Lower lobe of right lung (tissue), 2 donors: ENCODE data around the gene UBE2R2. TPM values are rescaled to one million over a fixed set of nuclear protein-coding genes. Genes with fewer than 3 reads are reported as not detected.
"Not testable (repeated sequence)": the region's sequence is repeated elsewhere in the genome, so short reads cannot be mapped to it uniquely, and the experiment has no call there.

Experiments
- ATAC-seq, 2 donors: fragments of 200-7000 bp; cut with Tn5 transposase; one replicate each; pipeline ENCODE4 v1.9.1; 2020 to 2022; ENCODE audit warnings: mild to moderate bottlenecking in 2 of 2, moderate library complexity in 2 of 2
- DNase-seq: peaks from one replicate; pipeline ENCODE4 v3.0.0-alpha.2; 2020
- H3K27ac ChIP-seq: fragments of 200-600 bp; one replicate; pipeline ENCODE4 v1.8.0; 2022
- H3K27me3 ChIP-seq: fragments of 200-600 bp; one replicate; pipeline ENCODE4 v1.8.0; 2022; ENCODE audit warnings: low read depth
- H3K36me3 ChIP-seq: fragments of 200-600 bp; one replicate; pipeline ENCODE4 v1.8.0; 2022; ENCODE audit warnings: mild to moderate bottlenecking
- H3K4me1 ChIP-seq: fragments of 200-600 bp; one replicate; pipeline ENCODE4 v1.8.0; 2022
- H3K4me3 ChIP-seq: fragments of 200-600 bp; one replicate; pipeline ENCODE4 v1.8.0; 2022; ENCODE audit warnings: mild to moderate bottlenecking
- H3K9me3 ChIP-seq: fragments of 200-600 bp; one replicate; pipeline ENCODE4 v1.8.0; 2022
- intact Hi-C: fragments of 100-400 bp; cut with DNase I; formaldehyde crosslinking; loops from one replicate; pipeline ENCODE4 v1.11.0; 2022
- total RNA-seq: library from RNA; stranded (reverse); fragmentation: NEBNext Ultra II Directional; extraction: Animal tissue kit (Norgen Biotek cat#: 25700); gene quantifications from one replicate; pipeline ENCODE4 v1.2.1, GENCODE V29; 2021
- TF ChIP-seq, protein P1 (sequence below): fragments of 200-600 bp; IDR thresholded peaks from one replicate; pipeline ENCODE4 v1.8.0; 2022; ENCODE audit warnings: antibody characterized with exemption, mild to moderate bottlenecking
- donor health status: DM: no; HTN: yes; CAD: no; lungs with severe emphysema.

UBE2R2 gene
- total RNA-seq, 1 donor from 2014 or later = 39.8 TPM

DNA sequence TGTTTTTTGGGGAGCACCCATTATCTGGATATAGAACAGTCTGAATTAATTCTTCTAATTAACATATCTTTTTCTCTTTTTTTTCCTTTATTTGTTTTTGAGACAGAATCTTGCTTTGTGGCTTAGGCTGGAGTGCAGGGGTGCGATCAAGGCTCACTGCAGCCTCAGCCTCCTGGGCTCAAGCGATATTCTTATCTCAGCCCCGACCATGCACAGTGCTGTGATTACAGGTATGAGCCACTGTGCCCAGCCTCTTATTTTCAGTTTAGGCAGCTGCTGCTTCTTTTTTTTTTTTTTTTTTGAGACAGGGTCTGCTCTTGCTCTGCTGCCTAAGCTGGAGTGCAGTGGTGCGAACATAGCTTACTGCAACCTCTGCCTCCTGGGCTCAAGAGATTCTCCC lies 20.2 kb downstream of the UBE2R2 start:
- intact Hi-C loops = no loop called here
- no peak for ATAC-seq
- no peak overlapping the region for H3K4me3 ChIP-seq
- no peak overlapping the region for H3K27ac ChIP-seq
- TF ChIP-seq, protein P1, sequence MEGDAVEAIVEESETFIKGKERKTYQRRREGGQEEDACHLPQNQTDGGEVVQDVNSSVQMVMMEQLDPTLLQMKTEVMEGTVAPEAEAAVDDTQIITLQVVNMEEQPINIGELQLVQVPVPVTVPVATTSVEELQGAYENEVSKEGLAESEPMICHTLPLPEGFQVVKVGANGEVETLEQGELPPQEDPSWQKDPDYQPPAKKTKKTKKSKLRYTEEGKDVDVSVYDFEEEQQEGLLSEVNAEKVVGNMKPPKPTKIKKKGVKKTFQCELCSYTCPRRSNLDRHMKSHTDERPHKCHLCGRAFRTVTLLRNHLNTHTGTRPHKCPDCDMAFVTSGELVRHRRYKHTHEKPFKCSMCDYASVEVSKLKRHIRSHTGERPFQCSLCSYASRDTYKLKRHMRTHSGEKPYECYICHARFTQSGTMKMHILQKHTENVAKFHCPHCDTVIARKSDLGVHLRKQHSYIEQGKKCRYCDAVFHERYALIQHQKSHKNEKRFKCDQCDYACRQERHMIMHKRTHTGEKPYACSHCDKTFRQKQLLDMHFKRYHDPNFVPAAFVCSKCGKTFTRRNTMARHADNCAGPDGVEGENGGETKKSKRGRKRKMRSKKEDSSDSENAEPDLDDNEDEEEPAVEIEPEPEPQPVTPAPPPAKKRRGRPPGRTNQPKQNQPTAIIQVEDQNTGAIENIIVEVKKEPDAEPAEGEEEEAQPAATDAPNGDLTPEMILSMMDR = no peak
- no peaks in the 10 kb centered on the region for H3K27me3 ChIP-seq
- no peaks in the 10 kb centered on the region for H3K36me3 ChIP-seq
- DNase-seq = no peak
- H3K9me3 ChIP-seq = no peaks in the 10 kb centered on the region
- H3K4me1 ChIP-seq = peaks cover 44% of the 10 kb centered on the region

DNA sequence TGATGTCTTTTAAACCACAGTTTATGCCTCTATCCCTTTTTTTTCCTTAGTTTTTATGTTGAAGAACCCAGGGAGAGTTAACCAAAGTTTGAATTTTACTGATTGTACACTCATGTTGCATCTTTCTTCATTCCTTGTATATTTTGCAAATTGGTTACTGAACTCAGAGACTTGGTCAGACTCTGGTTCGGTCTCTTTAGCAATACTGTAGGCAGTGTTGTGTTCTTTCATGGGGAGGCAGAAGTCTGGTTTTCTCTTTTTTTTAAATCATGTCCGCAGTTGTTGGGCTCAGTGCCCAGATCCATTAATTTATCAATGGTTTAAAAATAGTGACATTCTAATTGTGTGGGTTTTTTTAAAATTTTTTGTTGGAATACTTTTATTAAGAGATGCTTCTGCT lies 23.4 kb downstream of the UBE2R2 start:
- ATAC-seq = no peak
- no peaks in the 10 kb centered on the region for H3K27me3 ChIP-seq
- no peak overlapping the region for H3K27ac ChIP-seq
- intact Hi-C loops = no loop called here
- H3K9me3 ChIP-seq = no peaks in the 10 kb centered on the region
- H3K36me3 ChIP-seq = no peaks in the 10 kb centered on the region
- H3K4me3 ChIP-seq = no peak overlapping the region
- no peak for DNase-seq
- TF ChIP-seq, protein P1 = no peak
- peaks cover 55% of the 10 kb centered on the region for H3K4me1 ChIP-seq

DNA sequence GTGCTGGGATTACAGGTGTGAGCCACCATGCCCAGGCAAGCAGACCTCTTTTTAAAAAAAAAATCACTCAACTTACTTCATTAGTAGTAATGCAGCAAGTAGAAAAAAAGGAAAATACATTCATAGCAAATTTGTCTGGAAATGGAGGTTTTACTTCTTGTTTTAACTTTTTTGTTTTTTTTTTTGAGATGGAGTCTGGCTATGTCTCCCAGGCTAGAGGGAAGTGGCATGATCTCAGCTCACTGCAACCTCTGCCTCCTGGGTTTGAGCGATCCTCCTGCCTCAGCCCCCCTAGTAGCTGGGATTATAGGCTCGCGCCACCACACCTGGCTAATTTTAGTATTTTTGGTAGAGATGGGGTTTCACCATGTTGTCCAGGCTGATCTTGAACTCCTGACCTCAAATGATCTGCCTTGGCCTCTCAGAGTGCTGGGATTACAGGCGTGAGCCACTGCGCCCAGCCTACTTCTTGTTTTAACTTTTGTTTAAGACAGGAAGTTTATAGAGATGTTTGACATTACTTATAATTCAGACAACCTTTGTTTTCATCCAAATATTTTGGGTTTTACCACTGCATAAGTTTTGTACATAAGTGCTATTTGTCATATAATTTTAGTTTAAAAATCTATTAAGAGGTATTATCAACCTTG lies 26.5 kb downstream of the UBE2R2 start:
- H3K27ac ChIP-seq = peak overlapping the region; percentile 54
- ATAC-seq (no peak), DNase-seq (peak; percentile 56)
- peaks cover 59% of the 10 kb centered on the region for H3K4me1 ChIP-seq
- no peaks in the 10 kb centered on the region for H3K9me3 ChIP-seq
- no peaks in the 10 kb centered on the region for H3K27me3 ChIP-seq
- intact Hi-C loops = no loop called here
- H3K4me3 ChIP-seq = no peak overlapping the region
- TF ChIP-seq, protein P1 = no peak
- no peaks in the 10 kb centered on the region for H3K36me3 ChIP-seq

DNA sequence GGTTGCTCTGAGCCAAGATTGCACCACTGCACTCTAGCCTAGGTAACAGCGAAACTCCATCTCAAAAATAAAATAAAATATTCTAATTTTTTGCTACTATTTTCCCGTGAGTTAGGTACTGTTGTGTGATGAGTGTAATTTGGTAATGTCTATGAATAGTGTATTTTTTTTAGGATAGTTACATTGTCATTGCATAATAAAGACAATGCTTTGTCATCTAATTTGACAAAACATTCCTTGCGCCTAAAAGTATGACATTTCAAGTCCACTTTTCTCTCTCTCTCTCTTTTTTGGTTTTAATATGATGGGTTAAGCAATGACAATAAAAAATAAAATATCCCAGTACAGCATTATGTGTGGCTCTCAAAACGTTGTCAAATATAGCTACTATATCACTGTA lies 29.3 kb downstream of the UBE2R2 start:
- intact Hi-C loops = no loop called here
- Histone ChIP-seq H3K4me1 (peaks cover 64% of the 10 kb centered on the region), H3K9me3 (no peaks in the 10 kb centered on the region), H3K36me3 (no peaks in the 10 kb centered on the region), H3K27ac (no peak overlapping the region), H3K27me3 (no peaks in the 10 kb centered on the region), H3K4me3 (no peak overlapping the region)
- no peak for DNase-seq
- TF ChIP-seq, protein P1 = no peak
- ATAC-seq = no peak

DNA sequence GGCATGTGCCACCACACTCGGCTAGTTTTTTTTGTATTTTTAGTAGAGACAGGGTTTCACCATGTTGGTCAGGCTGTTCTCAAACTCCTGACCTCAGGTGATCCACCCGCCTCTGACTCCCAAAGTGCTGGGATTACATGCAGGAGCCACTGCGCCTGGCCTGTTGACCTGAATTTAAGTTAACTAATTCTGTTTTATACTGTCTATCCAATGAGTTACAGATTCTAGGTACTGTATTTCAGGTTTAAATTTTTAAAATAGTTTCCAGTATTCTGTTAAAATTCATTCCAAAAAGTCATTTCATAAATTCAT lies 30.9 kb downstream of the UBE2R2 start:
- intact Hi-C loops, ATAC-seq, H3K4me3 ChIP-seq, H3K9me3 ChIP-seq, H3K36me3 ChIP-seq, H3K27ac ChIP-seq, H3K27me3 ChIP-seq, DNase-seq: not testable (repeated sequence)
- H3K4me1 ChIP-seq = peaks cover 70% of the 10 kb centered on the region

DNA sequence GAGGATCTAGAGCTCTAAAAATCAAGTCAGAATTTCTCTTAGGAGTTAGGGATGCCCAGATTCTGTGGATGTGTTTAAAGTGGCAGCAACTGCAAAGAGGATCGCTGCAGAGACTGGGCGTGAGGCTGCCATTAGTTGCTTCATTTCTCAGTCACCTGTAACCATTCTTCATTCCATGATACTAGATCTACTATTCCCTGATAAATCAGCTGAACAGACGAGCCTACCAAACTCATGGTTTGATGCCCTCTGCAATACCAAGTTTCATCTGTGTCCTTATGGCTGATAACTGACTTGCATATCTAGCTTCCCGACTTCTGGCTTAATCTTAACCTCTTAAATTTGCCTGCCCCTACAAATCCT lies 33.3 kb downstream of the UBE2R2 start:
- TF ChIP-seq, protein P1 = no peak
- Histone ChIP-seq H3K4me1 (peaks cover 58% of the 10 kb centered on the region), H3K27ac (peak overlapping the region; percentile 49), H3K36me3 (no peaks in the 10 kb centered on the region), H3K4me3 (no peak overlapping the region), H3K27me3 (no peaks in the 10 kb centered on the region), H3K9me3 (no peaks in the 10 kb centered on the region)
- no peak for ATAC-seq
- no peak for DNase-seq
- intact Hi-C loops = no loop called here
